Measurements from ENCODE around the gene KSR1. TPM values are rescaled to one million over a fixed set of nuclear protein-coding genes. Genes with fewer than 3 reads are reported as not detected.

KSR1 gene
- total RNA-seq, 4 donors from 2014 or later: 10.0 to 15.2 (median 13.9) TPM

DNA sequence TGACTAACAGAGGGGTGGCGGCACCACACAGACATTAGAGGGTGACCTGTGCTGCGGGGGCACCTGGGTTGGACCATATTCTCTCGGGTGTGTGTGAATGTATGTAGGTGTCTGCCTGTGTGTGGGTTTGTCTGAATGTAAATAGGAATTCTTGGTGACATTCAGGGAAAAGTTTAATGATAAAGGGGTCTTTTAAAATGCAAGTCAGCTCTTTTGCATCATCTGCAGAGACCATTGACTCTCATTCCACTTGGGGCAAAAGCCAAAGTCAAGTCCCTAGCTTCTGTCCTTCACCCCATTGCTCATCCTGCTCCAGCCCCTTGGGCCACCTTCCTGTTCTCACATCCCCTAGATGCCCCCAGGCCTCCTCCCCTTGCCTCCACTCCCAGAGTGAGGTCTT is 23.6 kb downstream of the KSR1 start:
- WGBS, 2 donors (ENCODE audit: low coverage in 1 of 2): 60 to 100% methylated on average over 1 of the region's 3 CpGs
- TF ChIP-seq POLR2A (IDR thresholded peaks at IDR 0.05) (no peak), EP300 (IDR thresholded peaks at IDR 0.05) (no peak), POLR2AphosphoS5 (IDR thresholded peaks at IDR 0.05) (no peak)
- TF ChIP-seq, protein P1, sequence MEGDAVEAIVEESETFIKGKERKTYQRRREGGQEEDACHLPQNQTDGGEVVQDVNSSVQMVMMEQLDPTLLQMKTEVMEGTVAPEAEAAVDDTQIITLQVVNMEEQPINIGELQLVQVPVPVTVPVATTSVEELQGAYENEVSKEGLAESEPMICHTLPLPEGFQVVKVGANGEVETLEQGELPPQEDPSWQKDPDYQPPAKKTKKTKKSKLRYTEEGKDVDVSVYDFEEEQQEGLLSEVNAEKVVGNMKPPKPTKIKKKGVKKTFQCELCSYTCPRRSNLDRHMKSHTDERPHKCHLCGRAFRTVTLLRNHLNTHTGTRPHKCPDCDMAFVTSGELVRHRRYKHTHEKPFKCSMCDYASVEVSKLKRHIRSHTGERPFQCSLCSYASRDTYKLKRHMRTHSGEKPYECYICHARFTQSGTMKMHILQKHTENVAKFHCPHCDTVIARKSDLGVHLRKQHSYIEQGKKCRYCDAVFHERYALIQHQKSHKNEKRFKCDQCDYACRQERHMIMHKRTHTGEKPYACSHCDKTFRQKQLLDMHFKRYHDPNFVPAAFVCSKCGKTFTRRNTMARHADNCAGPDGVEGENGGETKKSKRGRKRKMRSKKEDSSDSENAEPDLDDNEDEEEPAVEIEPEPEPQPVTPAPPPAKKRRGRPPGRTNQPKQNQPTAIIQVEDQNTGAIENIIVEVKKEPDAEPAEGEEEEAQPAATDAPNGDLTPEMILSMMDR (IDR thresholded peaks at IDR 0.05): no peak
- Histone ChIP-seq H3K9me3 (no peaks in the 10 kb centered on the region), H3K4me1 (peaks cover 0 to 14% (median 0%) of the 10 kb centered on the region in 3 donors), H3K27ac (no peak overlapping the region), H3K4me3 (no peak overlapping the region), H3K27me3 (no peaks in the 10 kb centered on the region), H3K36me3 (no peaks in the 10 kb centered on the region)
- no peak for ATAC-seq

DNA sequence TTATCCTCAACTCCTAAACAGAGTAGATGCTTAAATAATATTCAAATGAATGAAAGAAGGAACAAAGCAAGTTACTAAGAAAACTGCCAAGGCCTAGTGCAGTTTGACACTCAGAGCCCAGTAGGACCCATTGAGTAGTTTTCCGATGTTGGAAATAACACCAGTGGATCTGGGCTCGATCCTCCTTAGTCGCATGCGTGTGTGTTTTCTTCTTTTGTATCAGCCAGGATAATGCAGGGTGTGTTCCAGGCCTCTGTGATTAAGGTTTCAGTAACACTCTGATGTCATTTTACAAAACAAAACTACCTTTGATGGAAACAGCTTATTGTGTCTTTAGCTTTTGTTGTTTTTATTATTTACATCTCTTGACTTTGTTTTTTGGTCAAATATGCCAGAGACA is 24.5 kb downstream of the KSR1 start:
- TF ChIP-seq POLR2AphosphoS5 (IDR thresholded peaks at IDR 0.05) (no peak), EP300 (IDR thresholded peaks at IDR 0.05) (no peak), POLR2A (IDR thresholded peaks at IDR 0.05) (no peak)
- TF ChIP-seq, protein P1 (IDR thresholded peaks at IDR 0.05): no peak
- no peak for ATAC-seq
- Histone ChIP-seq H3K36me3 (no peaks in the 10 kb centered on the region), H3K4me3 (no peak overlapping the region), H3K27ac (no peak overlapping the region), H3K9me3 (no peaks in the 10 kb centered on the region), H3K4me1 (peaks cover 2 to 17% (median 8%) of the 10 kb centered on the region in 3 donors), H3K27me3 (no peaks in the 10 kb centered on the region)
- 82 to 85% methylated on average over 4 of the region's 4 CpGs for WGBS, 2 donors (ENCODE audit: low coverage in 1 of 2)

DNA sequence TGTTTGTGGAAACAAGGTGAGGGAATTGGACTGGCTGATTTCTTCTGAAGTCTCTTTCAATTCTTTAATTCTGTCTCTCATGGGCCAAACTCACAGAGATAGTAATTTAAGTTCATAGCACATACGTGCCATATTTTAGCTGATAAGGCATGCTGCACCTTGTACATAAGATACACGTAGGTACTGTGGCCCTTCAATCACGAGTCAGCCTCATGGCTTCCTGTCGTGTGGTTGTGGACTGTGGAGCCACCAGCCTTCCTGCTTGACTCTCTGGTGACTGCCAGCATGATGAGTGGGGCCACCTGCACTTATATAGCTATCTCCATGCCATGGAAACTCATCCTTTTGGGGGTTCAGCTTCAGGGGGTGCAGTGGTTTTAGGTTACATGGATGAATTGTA is 25.1 kb downstream of the KSR1 start:
- no peak overlapping the region for H3K4me3 ChIP-seq
- no peaks in the 10 kb centered on the region for H3K27me3 ChIP-seq
- H3K4me1 ChIP-seq: peaks cover 3 to 19% (median 13%) of the 10 kb centered on the region in 3 donors
- WGBS, 2 donors (ENCODE audit: low coverage in 1 of 2): 83 to 93% methylated on average over 2 to 3 of the region's 4 CpGs
- no peaks in the 10 kb centered on the region for H3K36me3 ChIP-seq
- no peak for ATAC-seq
- no peak overlapping the region for H3K27ac ChIP-seq
- TF ChIP-seq, protein P1 (IDR thresholded peaks at IDR 0.05): no peak
- no peak for TF ChIP-seq POLR2A (IDR thresholded peaks at IDR 0.05)
- no peak for TF ChIP-seq POLR2AphosphoS5 (IDR thresholded peaks at IDR 0.05)
- no peak for TF ChIP-seq EP300 (IDR thresholded peaks at IDR 0.05)
- no peaks in the 10 kb centered on the region for H3K9me3 ChIP-seq

DNA sequence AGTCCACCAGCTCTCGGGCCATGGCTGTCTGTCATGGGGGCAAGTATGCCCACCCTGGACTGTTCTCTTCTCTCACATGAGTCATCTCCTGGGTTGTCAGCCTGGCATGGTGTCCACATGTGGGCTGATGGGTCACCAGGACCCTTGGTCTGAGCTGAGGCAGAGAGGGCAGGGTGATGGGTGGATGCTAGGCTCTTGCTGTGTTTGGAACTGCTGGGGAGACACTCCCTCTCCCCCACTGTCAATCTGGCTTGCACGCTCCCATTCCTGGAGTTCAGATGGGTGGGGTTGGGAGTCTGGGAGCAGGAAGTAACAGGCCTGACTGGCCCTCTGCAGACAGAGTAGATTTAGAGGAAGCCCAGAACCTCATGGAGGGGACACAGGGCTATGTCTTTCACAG is 28.9 kb downstream of the KSR1 start:
- TF ChIP-seq POLR2AphosphoS5 (IDR thresholded peaks at IDR 0.05): no peak
- no peak for TF ChIP-seq EP300 (IDR thresholded peaks at IDR 0.05)
- no peak for TF ChIP-seq POLR2A (IDR thresholded peaks at IDR 0.05)
- TF ChIP-seq, protein P1 (IDR thresholded peaks at IDR 0.05): no peak
- no peaks in the 10 kb centered on the region for H3K36me3 ChIP-seq
- peaks cover 3 to 43% (median 29%) of the 10 kb centered on the region in 3 donors for H3K4me1 ChIP-seq
- H3K27me3 ChIP-seq: no peaks in the 10 kb centered on the region
- H3K9me3 ChIP-seq: no peaks in the 10 kb centered on the region
- no peak overlapping the region for H3K27ac ChIP-seq
- WGBS, 2 donors (ENCODE audit: low coverage in 1 of 2): no CpG with 5 or more reads among the region's 2 CpGs
- H3K4me3 ChIP-seq: no peak overlapping the region
- peak; percentile 23 for ATAC-seq

DNA sequence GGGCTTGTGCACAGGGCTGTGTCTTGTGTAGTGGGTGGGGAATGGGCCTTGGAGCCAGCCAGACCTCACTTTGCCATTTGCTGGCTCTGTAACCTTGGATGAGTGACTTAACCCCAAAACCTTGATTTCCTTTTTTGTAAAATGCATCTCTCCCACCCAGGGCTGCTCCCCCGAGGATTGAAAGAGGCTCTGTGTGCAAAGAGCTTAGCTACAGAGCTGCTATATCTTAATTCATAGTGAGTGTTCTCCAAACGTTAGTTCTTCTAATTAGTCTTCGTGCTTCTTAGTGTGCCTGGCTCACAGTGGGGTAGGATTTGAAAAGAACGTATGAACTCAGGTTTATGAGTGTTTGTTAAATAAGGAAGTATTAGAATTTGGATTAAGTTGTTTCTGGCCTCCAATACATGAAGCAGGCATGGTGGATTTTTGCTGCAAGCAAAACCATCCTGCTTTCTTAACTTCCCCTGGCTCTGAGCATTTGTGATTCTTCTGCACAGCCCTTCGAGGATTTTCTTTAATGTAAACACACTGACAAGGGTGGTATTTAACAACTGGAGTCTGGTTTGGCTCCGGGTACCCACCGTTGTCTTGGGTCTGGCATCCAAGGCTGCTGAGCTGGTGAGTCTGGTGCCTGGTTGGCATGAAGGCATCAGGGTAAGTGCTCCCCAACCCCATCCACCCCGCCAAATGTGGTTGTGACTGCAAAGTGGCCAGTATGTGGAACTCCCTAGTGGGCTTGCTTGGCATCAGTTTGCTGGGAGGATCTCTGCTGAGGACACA is 29.7 kb downstream of the KSR1 start:
- Histone ChIP-seq H3K4me1 (peaks cover 3 to 43% (median 29%) of the 10 kb centered on the region in 3 donors), H3K27me3 (no peaks in the 10 kb centered on the region), H3K9me3 (no peaks in the 10 kb centered on the region), H3K4me3 (no peak overlapping the region), H3K27ac (no peak overlapping the region), H3K36me3 (no peaks in the 10 kb centered on the region)
- ATAC-seq: no peak
- no peak for TF ChIP-seq POLR2AphosphoS5 (IDR thresholded peaks at IDR 0.05)
- TF ChIP-seq, protein P1 (IDR thresholded peaks at IDR 0.05): no peak
- TF ChIP-seq POLR2A (IDR thresholded peaks at IDR 0.05): no peak
- TF ChIP-seq EP300 (IDR thresholded peaks at IDR 0.05): no peak
- 8 to 35% methylated on average over 2 to 5 of the region's 8 CpGs for WGBS, 2 donors (ENCODE audit: low coverage in 1 of 2)
